Measurements from ENCODE around the gene POLR3H.

POLR3H gene

DNA sequence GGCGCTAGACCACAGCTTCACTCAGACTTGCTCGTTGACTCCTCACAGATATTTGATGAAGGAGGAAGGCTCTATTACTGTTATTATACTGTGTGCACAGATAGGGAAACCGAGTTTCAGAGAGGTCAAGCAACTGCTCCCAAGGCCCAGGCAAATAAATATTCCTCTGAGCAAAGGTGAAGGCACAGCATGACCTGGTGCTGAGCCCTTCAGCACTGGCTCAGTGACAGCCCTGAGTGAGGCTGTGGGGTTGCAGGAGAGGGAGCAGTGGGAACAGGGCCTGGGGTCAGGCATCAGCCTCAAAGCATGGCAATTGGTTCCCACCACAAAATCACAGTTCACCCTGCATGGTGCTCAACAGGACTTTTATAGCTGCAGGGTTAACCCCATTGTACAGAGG, 7.1 kb downstream of the POLR3H start:
- no peak overlapping the region for H3K4me3 ChIP-seq (ENCODE audit: low read length)
- DNase-seq: no peak
- H3K9ac ChIP-seq (ENCODE audit: low read length): no peak overlapping the region
- H3K27me3 ChIP-seq (replicated peaks; ENCODE audit: insufficient read depth, low read length): no peaks in the 10 kb centered on the region
- no peaks in the 10 kb centered on the region for H3F3A ChIP-seq (ENCODE audit: insufficient read depth, low read length)
- H3K4me2 ChIP-seq (ENCODE audit: low read depth, low read length): no peak overlapping the region
- no peaks in the 10 kb centered on the region for H3K9me3 ChIP-seq (replicated peaks; ENCODE audit: insufficient read depth, low read length)
- no peaks in the 10 kb centered on the region for H3K36me3 ChIP-seq (replicated peaks; ENCODE audit: insufficient read depth, low read length)
- H3K27ac ChIP-seq (ENCODE audit: low read length): no peak overlapping the region
- H3K79me2 ChIP-seq (ENCODE audit: low read length): peaks cover 31% of the 10 kb centered on the region
- no peaks in the 10 kb centered on the region for H4K20me1 ChIP-seq (ENCODE audit: insufficient read depth, low read length)
- TF ChIP-seq EZH2phosphoT487 (IDR thresholded peaks at IDR 0.05; ENCODE audit: low read length): no peak
- TF ChIP-seq EZH2 (optimal IDR thresholded peaks at IDR 0.05; ENCODE audit: low read depth, low read length): no peak
- TF ChIP-seq, protein P1, sequence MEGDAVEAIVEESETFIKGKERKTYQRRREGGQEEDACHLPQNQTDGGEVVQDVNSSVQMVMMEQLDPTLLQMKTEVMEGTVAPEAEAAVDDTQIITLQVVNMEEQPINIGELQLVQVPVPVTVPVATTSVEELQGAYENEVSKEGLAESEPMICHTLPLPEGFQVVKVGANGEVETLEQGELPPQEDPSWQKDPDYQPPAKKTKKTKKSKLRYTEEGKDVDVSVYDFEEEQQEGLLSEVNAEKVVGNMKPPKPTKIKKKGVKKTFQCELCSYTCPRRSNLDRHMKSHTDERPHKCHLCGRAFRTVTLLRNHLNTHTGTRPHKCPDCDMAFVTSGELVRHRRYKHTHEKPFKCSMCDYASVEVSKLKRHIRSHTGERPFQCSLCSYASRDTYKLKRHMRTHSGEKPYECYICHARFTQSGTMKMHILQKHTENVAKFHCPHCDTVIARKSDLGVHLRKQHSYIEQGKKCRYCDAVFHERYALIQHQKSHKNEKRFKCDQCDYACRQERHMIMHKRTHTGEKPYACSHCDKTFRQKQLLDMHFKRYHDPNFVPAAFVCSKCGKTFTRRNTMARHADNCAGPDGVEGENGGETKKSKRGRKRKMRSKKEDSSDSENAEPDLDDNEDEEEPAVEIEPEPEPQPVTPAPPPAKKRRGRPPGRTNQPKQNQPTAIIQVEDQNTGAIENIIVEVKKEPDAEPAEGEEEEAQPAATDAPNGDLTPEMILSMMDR (IDR thresholded peaks at IDR 0.05; ENCODE audit: low read length): no peak
- H3K9me2 ChIP-seq (replicated peaks; ENCODE audit: insufficient read depth, low read length): no peaks in the 10 kb centered on the region
- no peak overlapping the region for H2AFZ ChIP-seq (ENCODE audit: low read length)
- H3K4me1 ChIP-seq (ENCODE audit: low read length): no peaks in the 10 kb centered on the region

DNA sequence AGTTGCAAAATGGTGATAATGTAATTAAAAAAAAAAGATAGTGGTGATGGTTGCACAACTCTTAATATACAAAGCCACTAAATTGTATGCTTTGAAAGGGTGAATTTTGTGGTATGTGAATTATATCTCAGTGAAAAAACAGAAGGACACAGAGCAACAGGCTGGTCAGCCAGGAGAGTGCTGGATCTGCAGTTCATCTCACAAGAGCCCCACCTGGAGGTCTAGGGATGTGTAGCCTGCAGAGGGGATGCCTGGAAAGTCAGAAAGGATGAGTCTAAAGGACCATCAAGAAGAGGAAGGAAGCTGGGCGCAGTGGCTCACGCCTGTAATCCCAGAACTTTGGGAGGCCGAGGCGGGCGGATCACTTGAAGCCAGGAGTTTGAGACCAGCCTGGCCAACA, 9.0 kb downstream of the POLR3H start:
- no peaks in the 10 kb centered on the region for H3K9me2 ChIP-seq (replicated peaks; ENCODE audit: insufficient read depth, low read length)
- TF ChIP-seq EZH2 (optimal IDR thresholded peaks at IDR 0.05; ENCODE audit: low read depth, low read length): no peak
- TF ChIP-seq, protein P1 (IDR thresholded peaks at IDR 0.05; ENCODE audit: low read length): peak; percentile 13; the same call in 1 of the 2 replicates
- H3K4me3 ChIP-seq (ENCODE audit: low read length): no peak overlapping the region
- H3K27me3 ChIP-seq (replicated peaks; ENCODE audit: insufficient read depth, low read length): no peaks in the 10 kb centered on the region
- no peak overlapping the region for H2AFZ ChIP-seq (ENCODE audit: low read length)
- H3K4me2 ChIP-seq (ENCODE audit: low read depth, low read length): no peak overlapping the region
- H3F3A ChIP-seq (ENCODE audit: insufficient read depth, low read length): no peaks in the 10 kb centered on the region
- H3K9me3 ChIP-seq (replicated peaks; ENCODE audit: insufficient read depth, low read length): no peaks in the 10 kb centered on the region
- no peaks in the 10 kb centered on the region for H3K36me3 ChIP-seq (replicated peaks; ENCODE audit: insufficient read depth, low read length)
- H4K20me1 ChIP-seq (ENCODE audit: insufficient read depth, low read length): no peaks in the 10 kb centered on the region
- DNase-seq: no peak
- H3K79me2 ChIP-seq (ENCODE audit: low read length): peaks cover 19% of the 10 kb centered on the region
- no peak overlapping the region for H3K27ac ChIP-seq (ENCODE audit: low read length)
- H3K4me1 ChIP-seq (ENCODE audit: low read length): no peaks in the 10 kb centered on the region
- no peak overlapping the region for H3K9ac ChIP-seq (ENCODE audit: low read length)

DNA sequence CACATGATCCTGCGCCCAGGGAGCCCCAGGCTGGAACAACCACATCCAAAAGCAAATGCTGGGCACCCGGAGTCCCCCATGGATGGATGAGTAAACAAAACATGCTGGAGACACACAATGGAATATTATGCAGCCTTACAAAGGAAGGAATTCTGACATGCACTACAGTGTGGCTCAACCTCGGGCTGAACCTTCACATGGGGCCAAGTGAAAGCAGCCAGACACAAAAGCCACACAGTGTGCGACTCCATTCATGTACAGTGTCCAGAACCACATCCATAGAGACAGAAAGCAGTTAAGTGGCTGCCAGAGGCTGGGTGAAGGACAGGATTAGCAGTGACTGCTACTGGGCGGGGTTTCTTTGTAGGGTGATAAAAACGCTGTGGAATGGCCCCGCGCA, 10.1 kb downstream of the POLR3H start:
- Histone ChIP-seq H3K4me2 (ENCODE audit: low read depth, low read length) (no peak overlapping the region), H3K4me1 (ENCODE audit: low read length) (no peaks in the 10 kb centered on the region), H3K27me3 (replicated peaks; ENCODE audit: insufficient read depth, low read length) (no peaks in the 10 kb centered on the region), H3F3A (ENCODE audit: insufficient read depth, low read length) (no peaks in the 10 kb centered on the region), H2AFZ (ENCODE audit: low read length) (no peak overlapping the region), H3K36me3 (replicated peaks; ENCODE audit: insufficient read depth, low read length) (0 out of 2 replicates have a peak, but pooled peaks cover 2% of the 10 kb centered on the region), H3K9me2 (replicated peaks; ENCODE audit: insufficient read depth, low read length) (no peaks in the 10 kb centered on the region), H3K4me3 (ENCODE audit: low read length) (no peak overlapping the region), H3K9me3 (replicated peaks; ENCODE audit: insufficient read depth, low read length) (no peaks in the 10 kb centered on the region), H4K20me1 (ENCODE audit: insufficient read depth, low read length) (no peaks in the 10 kb centered on the region), H3K27ac (ENCODE audit: low read length) (no peak overlapping the region), H3K79me2 (ENCODE audit: low read length) (peaks cover 15% of the 10 kb centered on the region), H3K9ac (ENCODE audit: low read length) (no peak overlapping the region)
- no peak for DNase-seq
- TF ChIP-seq EZH2phosphoT487 (IDR thresholded peaks at IDR 0.05; ENCODE audit: low read length) (no peak), EZH2 (optimal IDR thresholded peaks at IDR 0.05; ENCODE audit: low read depth, low read length) (no peak)
- TF ChIP-seq, protein P1 (IDR thresholded peaks at IDR 0.05; ENCODE audit: low read length): no peak
